Left hindlimb (tissue), 1 donor: ENCODE measurements around the gene LYPD6B.

Experiments used
- DNase-seq: peaks from one replicate; pipeline ENCODE4 v3.0.0-alpha.2; 2018

LYPD6B gene

GRCh38 chr2:149015501-149015900, 23.0 kb upstream of the LYPD6B start:
- DNase-seq = no peak

DNA sequence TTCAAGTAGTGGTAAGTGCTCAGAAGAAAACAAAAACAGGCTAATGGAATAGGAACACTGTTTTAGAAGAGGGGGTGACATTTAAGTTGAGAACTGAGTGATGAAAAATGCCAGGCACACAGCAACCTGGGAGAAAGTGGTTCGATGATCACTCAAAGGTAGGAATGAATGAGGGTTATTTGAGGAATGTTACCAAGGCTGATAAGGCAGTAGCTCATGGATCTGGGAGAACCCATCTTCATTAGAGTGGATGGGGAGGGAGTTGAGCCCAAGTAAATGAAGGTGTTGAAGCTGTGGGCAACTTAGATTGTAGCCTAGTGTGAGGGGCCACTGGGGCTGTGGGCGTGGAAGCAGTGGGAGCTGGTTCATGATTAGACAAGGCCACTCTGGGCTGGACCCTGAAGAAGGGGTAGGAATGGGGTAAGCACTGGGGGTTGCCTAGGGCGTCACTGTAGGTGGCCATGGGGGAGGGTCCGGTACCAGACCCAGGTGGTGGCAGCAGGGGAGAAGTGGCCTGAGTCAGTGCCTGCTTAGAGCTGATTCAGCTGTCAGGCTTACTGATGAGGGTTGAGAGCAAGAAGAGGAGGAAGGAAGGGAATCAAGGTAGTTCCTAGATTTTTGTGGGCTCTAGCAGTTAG, 22.5 kb upstream of the LYPD6B start:
- DNase-seq = no peak

DNA sequence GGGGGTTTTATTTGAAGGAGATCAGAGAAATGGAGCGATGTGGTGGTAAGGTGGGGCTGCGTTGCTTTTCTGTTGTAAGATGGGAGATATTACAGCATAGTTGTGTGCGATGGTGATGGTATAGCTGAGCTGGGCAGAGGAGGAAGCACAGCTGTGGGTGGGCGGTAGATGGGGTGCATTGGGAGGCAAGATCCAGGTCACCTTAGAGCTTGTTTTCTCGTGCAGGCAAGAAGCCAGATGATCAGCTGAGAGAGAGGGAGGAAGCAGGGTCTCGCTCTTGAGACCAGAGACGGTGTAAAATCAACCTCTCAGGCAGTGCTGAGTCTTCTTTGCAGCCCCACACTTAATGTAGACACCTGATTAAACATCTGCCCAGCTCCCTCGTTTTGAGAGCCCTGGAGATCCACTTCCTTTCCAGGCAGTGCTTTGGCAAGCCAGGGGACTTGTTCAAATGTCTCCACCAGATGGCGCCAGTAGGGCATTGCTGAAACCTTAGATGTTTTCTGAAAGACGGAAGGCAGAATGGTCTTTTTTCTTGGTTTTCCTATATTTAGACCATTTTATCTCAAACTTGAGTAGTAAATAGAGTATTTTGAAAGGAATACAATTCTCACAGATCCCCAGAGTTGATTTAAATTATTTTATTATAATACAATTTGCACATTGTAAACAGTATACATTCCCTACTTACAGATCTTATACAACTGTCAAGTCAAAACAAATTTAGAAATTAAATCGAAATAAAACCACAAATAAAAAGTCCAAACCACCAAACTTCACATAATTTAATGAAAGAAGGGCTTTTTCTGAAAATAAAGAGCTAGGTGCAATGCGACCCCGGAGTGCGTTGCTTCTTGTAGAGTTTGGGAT, 21.1 kb upstream of the LYPD6B start:
- DNase-seq = peak; percentile 76

DNA sequence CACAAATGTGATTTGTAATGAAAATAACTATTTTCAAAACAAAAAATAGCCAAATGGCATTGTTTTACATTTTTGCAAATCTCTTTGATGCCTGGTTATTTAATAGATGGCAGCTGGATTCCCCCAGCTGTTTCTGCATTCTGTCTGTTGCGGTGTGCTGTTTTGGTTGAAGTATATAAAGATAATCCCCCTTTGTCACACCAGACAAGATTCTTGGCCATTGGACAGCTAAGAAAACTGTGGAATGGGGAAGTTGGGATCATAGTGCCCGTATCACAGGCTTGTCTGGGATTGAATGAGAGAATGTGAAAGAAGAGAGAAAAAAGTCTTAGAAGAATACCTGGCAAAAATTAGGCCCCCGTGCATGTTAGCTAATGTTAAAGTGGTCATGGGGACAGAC, 19.5 kb upstream of the LYPD6B start:
- DNase-seq = no peak

DNA sequence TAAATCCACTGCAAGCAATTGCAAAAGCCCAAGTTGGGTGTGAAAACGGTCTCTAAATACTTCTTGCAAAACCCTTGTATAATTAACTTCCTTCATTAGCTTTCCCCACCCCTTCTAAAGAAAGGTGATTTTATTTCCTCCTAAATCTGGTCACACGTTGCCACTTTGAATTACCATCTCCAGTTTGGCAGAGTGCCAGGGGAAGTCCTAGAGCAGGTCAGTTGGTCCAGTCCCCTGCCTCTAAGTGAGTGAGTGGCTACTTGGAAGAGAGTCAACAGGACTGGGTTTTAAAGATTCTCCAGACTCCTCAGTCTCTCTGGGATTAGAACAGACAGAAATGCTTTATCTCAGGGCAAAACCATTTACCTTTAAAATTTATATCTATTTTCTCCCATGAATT, 18.7 kb upstream of the LYPD6B start:
- no peak for DNase-seq

DNA sequence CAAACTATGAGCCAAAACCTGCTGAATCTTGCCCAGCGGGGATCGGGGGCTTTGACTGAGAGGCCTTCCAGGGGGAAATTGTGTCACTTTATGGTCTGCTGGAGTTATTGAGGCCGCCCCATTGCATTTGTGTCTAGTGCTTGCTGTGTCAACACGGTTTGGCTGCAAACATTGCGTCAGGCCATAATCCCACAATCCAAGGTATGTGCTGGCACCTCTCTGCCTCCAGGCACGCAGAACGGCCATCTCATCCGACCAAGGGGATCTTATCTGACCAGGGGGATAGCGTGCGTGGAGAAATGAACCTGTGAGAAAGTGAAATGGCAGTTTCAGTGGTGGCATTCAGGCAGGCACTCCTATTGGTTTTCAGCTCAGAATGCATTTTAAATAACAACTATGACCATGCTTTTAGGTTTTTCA, 18.1 kb upstream of the LYPD6B start:
- no peak for DNase-seq

DNA sequence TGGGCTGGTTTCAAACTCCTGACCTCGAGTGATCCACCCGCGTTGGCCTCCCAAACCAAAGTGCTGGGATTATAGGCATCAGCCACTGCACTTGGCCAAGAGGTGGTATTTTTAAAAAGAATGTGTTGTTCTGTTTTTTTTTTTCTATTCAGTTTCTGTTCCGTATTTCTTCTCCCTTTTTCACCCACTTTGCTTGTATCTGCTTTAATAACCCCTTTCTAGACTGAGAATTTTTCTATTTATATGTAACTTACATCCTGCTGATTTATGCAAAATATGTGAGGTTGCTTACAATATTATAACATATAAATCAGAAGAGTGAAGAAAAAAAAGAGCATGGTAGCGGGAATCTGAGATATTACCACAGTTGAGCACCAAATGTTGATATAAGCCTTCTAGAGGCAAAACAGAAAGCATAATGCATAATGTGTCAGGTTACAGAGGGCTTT, 17.2 kb upstream of the LYPD6B start:
- no peak for DNase-seq

GRCh38 chr2:149021761-149022160, 16.7 kb upstream of the LYPD6B start:
- DNase-seq = no peak

DNA sequence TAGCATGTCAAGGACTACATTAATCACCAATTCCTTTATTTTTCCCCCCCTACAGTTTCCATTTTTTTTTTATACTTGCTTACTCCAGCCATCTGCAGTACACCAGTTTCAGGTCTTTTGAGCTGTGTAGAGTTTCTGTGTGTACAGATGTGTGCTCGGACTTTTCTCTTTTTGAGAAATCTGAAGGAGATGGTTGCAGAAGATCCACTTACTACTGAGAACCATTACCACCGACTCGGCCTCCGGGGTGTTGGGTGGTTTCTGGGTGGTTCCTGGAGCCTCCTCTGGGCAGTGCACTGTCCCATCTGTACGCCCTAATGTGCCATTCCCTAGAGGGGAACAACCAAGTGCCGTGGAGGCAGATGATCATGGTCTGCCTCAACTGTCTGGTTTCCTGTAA, 15.4 kb upstream of the LYPD6B start:
- DNase-seq = no peak

DNA sequence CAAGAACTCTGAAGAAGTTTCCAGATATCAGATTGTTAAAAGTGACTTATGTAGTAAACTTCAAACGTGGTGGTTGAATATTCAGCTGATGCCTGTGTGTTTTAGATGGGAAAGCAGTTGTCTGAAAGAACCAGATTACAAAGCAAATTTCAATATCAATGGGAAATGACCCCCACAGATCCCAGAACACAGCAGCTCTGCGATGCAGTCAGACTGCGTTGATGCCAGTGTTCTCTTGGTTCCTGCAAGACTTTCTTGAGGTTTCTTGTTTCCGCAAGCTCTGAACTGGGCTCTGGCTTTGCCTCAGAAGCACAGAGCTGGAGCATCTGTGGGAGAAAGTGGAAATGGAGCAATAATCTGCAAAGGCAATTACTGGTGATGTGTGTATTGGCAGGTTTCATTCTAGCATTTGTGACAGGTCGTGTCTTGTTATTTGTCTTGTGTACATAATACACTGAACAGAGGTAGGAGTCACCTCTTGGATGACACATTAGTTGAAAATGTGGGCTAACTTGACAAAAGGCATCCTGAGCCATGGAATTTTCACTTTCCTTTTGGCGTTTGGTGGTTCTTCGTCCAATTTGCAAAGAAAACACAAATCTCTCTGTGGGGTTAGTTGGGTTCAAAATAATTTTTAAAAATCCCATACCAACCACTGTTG, 10.8 kb upstream of the LYPD6B start:
- no peak for DNase-seq

DNA sequence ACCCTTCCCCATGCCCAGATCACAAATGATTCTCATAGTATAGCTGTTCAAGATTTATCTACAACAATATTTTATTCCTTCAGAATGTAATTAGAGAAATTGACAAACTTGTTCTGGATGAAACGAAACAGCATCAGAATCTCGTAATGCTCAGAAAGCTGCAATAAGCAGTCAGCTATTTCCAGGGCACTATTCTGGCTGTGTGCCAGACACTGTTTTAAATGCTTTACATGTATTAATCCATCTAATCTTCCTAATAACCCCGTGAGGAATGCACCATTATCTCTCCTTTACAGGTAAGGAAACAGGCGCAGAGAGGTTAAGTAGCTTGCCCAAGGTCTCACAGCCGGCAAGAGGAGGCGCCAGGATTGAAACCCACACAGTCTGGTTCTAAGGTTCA, 10.1 kb upstream of the LYPD6B start:
- DNase-seq = no peak

DNA sequence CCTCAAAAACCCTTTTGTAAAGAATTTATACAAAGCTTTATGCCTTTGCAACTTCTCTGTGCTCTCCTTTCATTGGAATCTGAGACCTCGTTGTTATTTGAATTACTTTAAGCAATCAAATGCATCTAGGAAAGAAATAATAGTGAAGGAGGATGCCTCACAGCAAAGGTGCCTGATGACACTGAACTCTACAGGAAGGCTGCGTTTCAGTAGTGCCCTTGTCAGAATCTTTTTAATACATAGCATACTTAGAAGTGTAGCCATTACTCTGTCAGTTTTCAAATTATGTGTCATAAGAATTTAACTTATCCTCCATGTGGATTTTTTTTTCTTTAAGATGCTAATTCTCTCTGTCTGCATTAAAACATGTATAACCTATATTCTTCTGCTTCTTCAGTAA, 9.6 kb upstream of the LYPD6B start:
- DNase-seq = no peak

GRCh38 chr2:149029307-149029965, 9.1 kb upstream of the LYPD6B start:
- no peak for DNase-seq

- no peak for DNase-seq
These were observed 7.1 kb upstream of the LYPD6B start for GRCh38 chr2:149031396-149031795.

GRCh38 chr2:149033716-149034115, 4.8 kb upstream of the LYPD6B start:
- DNase-seq = no peak

DNA sequence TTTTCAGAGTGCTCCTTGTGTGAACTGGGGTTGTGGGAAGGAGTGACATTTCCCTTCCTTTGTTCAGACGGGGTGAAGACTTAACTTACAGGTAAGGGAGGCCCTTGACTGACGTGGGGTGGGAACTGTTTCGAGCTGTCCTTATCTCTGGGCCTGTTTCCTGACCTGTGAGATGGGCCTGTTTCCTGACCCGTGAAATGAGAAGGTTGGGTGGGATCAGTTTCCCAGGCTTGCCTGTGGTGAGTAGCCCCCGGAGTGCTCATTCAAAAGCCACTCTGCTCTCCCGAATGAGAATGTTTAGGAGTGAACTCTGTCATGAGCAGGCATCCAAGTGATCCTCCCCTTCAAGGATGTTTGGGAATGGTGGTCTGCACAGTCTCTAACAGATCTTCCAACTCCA, 4.1 kb upstream of the LYPD6B start:
- no peak for DNase-seq

GRCh38 chr2:149036507-149037293, 1.8 kb upstream of the LYPD6B start:
- DNase-seq = no peak

GRCh38 chr2:149037851-149038250, 648 bp upstream of the LYPD6B start:
- DNase-seq = no peak

- no peak for DNase-seq
These were observed 770 bp downstream of the LYPD6B start for GRCh38 chr2:149039213-149039724.

DNA sequence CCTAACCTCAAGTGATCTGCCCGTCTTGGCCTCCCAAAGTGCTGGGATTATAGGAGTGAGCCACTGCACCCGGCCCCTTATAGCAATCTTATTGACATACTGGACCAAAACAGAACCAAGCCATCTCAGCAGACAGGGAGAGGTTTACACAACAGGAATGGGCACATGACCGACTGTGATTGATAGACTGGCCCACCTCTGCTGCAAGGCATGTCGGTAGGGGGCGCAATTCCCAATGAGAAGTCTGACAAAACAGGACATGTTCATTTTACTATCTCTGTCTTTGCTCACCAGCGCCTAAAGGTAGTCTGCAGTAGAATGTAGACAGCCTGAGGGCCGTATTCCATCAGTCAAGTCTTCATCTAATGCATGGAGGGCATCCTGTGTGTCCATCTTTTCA, 2.0 kb downstream of the LYPD6B start:
- no peak for DNase-seq

DNA sequence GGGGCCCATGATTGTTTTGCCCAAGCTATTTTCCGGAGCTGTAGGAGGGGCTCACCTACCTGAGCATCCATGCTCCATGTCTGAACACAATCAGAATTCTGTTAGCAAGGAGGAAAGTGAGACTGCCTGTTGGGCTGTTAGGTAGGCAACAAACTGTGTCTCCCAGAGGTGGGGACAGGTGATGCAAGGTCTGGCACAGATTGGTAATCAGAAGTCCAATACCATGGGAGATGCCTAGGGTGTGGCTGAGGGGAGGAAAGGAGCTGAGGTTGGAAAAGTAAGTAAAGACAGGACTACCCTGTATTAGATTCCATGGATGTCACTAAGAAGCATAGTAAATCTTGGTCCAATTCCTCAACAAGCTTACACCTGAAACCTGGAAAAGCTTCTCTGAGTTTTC, 3.0 kb downstream of the LYPD6B start:
- DNase-seq = no peak

DNA sequence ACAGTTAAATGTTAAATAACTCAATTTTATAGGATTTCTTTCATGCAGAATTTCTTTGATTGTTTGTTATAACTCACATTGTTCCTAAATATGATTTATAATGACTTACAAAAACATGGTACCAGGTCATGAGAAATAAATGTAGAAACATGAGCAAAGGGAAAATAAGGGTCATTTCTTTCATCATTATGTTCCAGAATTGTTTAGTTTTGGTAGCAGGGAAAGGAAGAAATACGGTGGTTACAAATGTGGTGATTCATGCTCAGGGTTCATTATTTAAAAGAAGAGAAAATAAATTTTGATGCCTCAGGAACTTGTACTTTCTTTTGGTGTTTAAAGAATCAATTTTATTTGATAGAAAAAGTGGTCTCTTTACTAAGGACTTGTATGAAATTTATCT, 4.4 kb downstream of the LYPD6B start:
- DNase-seq = no peak
